K562 (cell line): ENCODE data around the gene ITGA3.

Experiments used
- CTCF ChIP-seq, 3 experiments: IDR thresholded peaks in 2 of 3; conservative IDR thresholded peaks in 1 of 3; 2 replicates each; pipeline ENCODE4 v1.5.1; 2011 to 2012; ENCODE audit warnings: low read length in 3 of 3, mild to moderate bottlenecking in 3 of 3, control low read depth in 2 of 3, improper control_type of control experiment in 1 of 3, inconsistent platforms in 1 of 3, low read depth in 1 of 3, mixed read lengths in 1 of 3, moderate library complexity in 1 of 3; ENCODE audit not compliant: insufficient read depth in 2 of 3
- EP300 ChIP-seq: IDR thresholded peaks from 2 replicates; pipeline ENCODE4 v1.6.1; 2012; ENCODE audit warnings: low read length, improper control_type of control experiment
- ETS1 ChIP-seq: conservative IDR thresholded peaks from 2 replicates; pipeline ENCODE4 v1.6.1; 2011; ENCODE audit warnings: low read depth, mild to moderate bottlenecking, low read length; ENCODE audit not compliant: control insufficient read depth
- JUNB ChIP-seq: fragments of 450-650 bp; formaldehyde crosslinking; conservative IDR thresholded peaks from 2 replicates; pipeline ENCODE4 v1.4.0; 2020; ENCODE audit warnings: mild to moderate bottlenecking
- MLLT1 ChIP-seq, 2 experiments: fragments of 450-650 bp; IDR thresholded peaks; 2 replicates each; pipeline ENCODE4 v1.6.1; 2016
- NEUROD1 ChIP-seq: fragments of 150-350 bp; IDR thresholded peaks from 2 replicates; pipeline ENCODE4 v1.6.1; 2014; ENCODE audit warnings: borderline replicate concordance, low read length, low read depth; ENCODE audit not compliant: partially characterized antibody
- RBM39 ChIP-seq: fragments of 200-400 bp; formaldehyde crosslinking; optimal IDR thresholded peaks from 2 replicates; pipeline ENCODE3; 2018; ENCODE audit warnings: low read depth, low read length
- SRSF7 ChIP-seq: fragments of 200-400 bp; formaldehyde crosslinking; optimal IDR thresholded peaks from 2 replicates; pipeline ENCODE3; 2017; ENCODE audit warnings: mild to moderate bottlenecking, low read depth, low read length
- YY1 ChIP-seq, 3 experiments: IDR thresholded peaks; 2 replicates each; pipeline ENCODE4 v1.6.1; 2011; ENCODE audit warnings: low read length in 2 of 3, mild to moderate bottlenecking in 2 of 3, moderate library complexity in 2 of 3, borderline replicate concordance in 1 of 3, control low read depth in 1 of 3, low read depth in 1 of 3; ENCODE audit not compliant: insufficient read depth in 3 of 3, insufficient replicate concordance in 2 of 3, control insufficient read depth in 1 of 3, insufficient read length in 1 of 3; ENCODE audit errors: extremely low read depth in 1 of 3
- ZNF232 ChIP-seq: sonication (generic); formaldehyde crosslinking; IDR thresholded peaks from 2 replicates; pipeline ENCODE4 v1.8.0; 2022; ENCODE audit warnings: mild to moderate bottlenecking, missing genetic modification reagents
- ZNF384 ChIP-seq: IDR thresholded peaks from 2 replicates; pipeline ENCODE4 v1.6.1; 2012; ENCODE audit warnings: low read depth, low read length, improper control_type of control experiment
- ZNF398 ChIP-seq: fragments of 250-450 bp; sonication (Bioruptor Pico); IDR thresholded peaks from 2 replicates; pipeline ENCODE4 v1.8.0; 2021; ENCODE audit warnings: moderate library complexity, mild to moderate bottlenecking, inconsistent platforms
- ZNF449 ChIP-seq: fragments of 250-450 bp; sonication (Bioruptor Pico); IDR thresholded peaks from 2 replicates; pipeline ENCODE4 v1.8.0; 2022; ENCODE audit warnings: moderate library complexity, mild to moderate bottlenecking, inconsistent platforms

GRCh38 chr17:50071692-50072091, 15.8 kb downstream of the ITGA3 start:
- TF ChIP-seq EP300 (no peak), ZNF384 (no peak), ZNF398 (CRISPR knock-in tag) (no peak), ETS1 (no peak), NEUROD1 (no peak), JUNB (CRISPR knock-in tag) (no peak), SRSF7 (no peak), ZNF232 (CRISPR knock-in tag) (no peak), RBM39 (no peak), YY1 (IDR thresholded peaks at IDR 0.05; ENCODE audit: borderline replicate concordance in 1 of 3, control insufficient read depth in 1 of 3, extremely low read depth in 1 of 3, insufficient read depth in 3 of 3, insufficient read length in 1 of 3, insufficient replicate concordance in 2 of 3, low read depth in 1 of 3, low read length in 2 of 3) (no peak), CTCF (IDR thresholded peaks at IDR 0.05 in 2 of 3, conservative IDR thresholded peaks at IDR 0.05 in 1 of 3; ENCODE audit: insufficient read depth in 2 of 3, low read depth in 1 of 3, low read length in 3 of 3) (no peak), ZNF449 (CRISPR knock-in tag) (no peak), MLLT1 (IDR thresholded peaks at IDR 0.05) (no peak)
